ENCODE results near the gene PRMT7. TPM values are rescaled to one million over a fixed set of nuclear protein-coding genes. Genes with fewer than 3 reads are reported as not detected.

The PRMT7 gene
- polyA plus RNA-seq, 1 donor (not counting 4 experiments of a cell fraction or from before 2014, with no cell fraction given): 27.4 TPM

DNA sequence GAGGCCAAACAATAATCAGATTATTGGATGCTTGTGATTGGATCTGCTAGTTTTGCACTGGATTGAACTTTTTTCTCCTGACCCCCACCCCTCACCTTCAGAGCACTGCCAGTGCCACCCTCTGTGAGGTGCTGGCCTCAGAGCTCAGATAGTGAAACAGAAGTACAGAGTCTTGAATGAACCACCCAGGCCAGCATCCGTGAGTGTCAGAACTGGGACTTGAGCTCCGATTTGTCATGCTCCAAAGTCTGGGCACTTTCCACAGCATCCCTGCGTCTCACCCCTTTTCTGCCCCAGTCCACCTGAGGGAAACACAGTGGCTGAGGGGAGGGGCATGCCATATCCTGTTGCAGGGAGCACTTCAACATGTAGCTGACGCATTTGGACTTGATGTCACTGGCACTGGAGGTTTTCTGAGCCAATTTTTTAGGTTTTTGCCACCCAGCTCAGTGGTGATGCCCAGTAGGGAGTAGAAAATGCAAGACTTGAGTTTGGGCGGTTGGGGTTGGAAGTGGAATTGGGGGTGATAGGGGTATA, 90.2 kb downstream of the PRMT7 start:
- H3K27ac ChIP-seq (ENCODE audit: control insufficient read depth, insufficient read depth, low read length): no peak overlapping the region
- DNase-seq (ENCODE audit: low read depth, low spot score) (no peak), FAIRE-seq (no peak)
- no peaks in the 10 kb centered on the region for H3K9me3 ChIP-seq (ENCODE audit: control insufficient read depth, low read depth, low read length)
- no peak for TF ChIP-seq CTCF (optimal IDR thresholded peaks at IDR 0.05 in 1 of 3, IDR thresholded peaks at IDR 0.05 in 1 of 3, conservative IDR thresholded peaks at IDR 0.05 in 1 of 3; ENCODE audit: extremely low read depth in 1 of 3, insufficient read depth in 2 of 3, low read length in 3 of 3)
- TF ChIP-seq EZH2 (IDR thresholded peaks at IDR 0.05; ENCODE audit: low read length): no peak
- no peak overlapping the region for H3K9ac ChIP-seq (ENCODE audit: control insufficient read depth, extremely low read depth, insufficient read depth, low read length)
- no peak overlapping the region for H2AFZ ChIP-seq (ENCODE audit: control insufficient read depth, low read length)
- no peaks in the 10 kb centered on the region for H4K20me1 ChIP-seq (ENCODE audit: control insufficient read depth, extremely low read depth, insufficient read depth, low read length)
- H3K36me3 ChIP-seq (ENCODE audit: control insufficient read depth in 2 of 2, extremely low read depth in 1 of 2, insufficient read depth in 2 of 2, low read length in 2 of 2): no peaks in the 10 kb centered on the region
- H3K4me2 ChIP-seq (ENCODE audit: control insufficient read depth, extremely low read depth, insufficient read depth, low read depth, low read length): no peak overlapping the region
- no peaks in the 10 kb centered on the region for H3K4me1 ChIP-seq (ENCODE audit: control insufficient read depth, extremely low read depth, insufficient read depth, low read length)
- no peak overlapping the region for H3K4me3 ChIP-seq (ENCODE audit: control insufficient read depth in 2 of 3, extremely low read depth in 1 of 3, insufficient read depth in 2 of 3, low read depth in 1 of 3, low read length in 3 of 3)
- H3K9me1 ChIP-seq (ENCODE audit: control insufficient read depth, extremely low read depth, insufficient read depth, low read length): no peaks in the 10 kb centered on the region
- H3K27me3 ChIP-seq (ENCODE audit: control insufficient read depth, extremely low read depth, insufficient read depth, low read length): peaks cover 13% of the 10 kb centered on the region
- H3K79me2 ChIP-seq (ENCODE audit: control insufficient read depth, insufficient read depth, low read length): no peaks in the 10 kb centered on the region
- dilution Hi-C loops (cut with MboI; ENCODE audit: extremely low pct_ligation_motif_present, low sequenced_read_pairs): no loop called here

- no peaks in the 10 kb centered on the region for H3K4me1 ChIP-seq (ENCODE audit: control insufficient read depth, extremely low read depth, insufficient read depth, low read length)
- no peaks in the 10 kb centered on the region for H4K20me1 ChIP-seq (ENCODE audit: control insufficient read depth, extremely low read depth, insufficient read depth, low read length)
- peaks cover 22% of the 10 kb centered on the region for H3K27me3 ChIP-seq (ENCODE audit: control insufficient read depth, extremely low read depth, insufficient read depth, low read length)
- H3K9ac ChIP-seq (ENCODE audit: control insufficient read depth, extremely low read depth, insufficient read depth, low read length): no peak overlapping the region
- FAIRE-seq: no peak
- no peak overlapping the region for H3K4me2 ChIP-seq (ENCODE audit: control insufficient read depth, extremely low read depth, insufficient read depth, low read depth, low read length)
- no peaks in the 10 kb centered on the region for H3K36me3 ChIP-seq (ENCODE audit: control insufficient read depth in 2 of 2, extremely low read depth in 1 of 2, insufficient read depth in 2 of 2, low read length in 2 of 2)
- dilution Hi-C loops (cut with MboI; ENCODE audit: extremely low pct_ligation_motif_present, low sequenced_read_pairs): no loop called here
- H3K4me3 ChIP-seq (ENCODE audit: control insufficient read depth in 2 of 3, extremely low read depth in 1 of 3, insufficient read depth in 2 of 3, low read depth in 1 of 3, low read length in 3 of 3): no peak overlapping the region
- TF ChIP-seq EZH2 (IDR thresholded peaks at IDR 0.05; ENCODE audit: low read length): no peak
- TF ChIP-seq CTCF (optimal IDR thresholded peaks at IDR 0.05 in 1 of 3, IDR thresholded peaks at IDR 0.05 in 1 of 3, conservative IDR thresholded peaks at IDR 0.05 in 1 of 3; ENCODE audit: extremely low read depth in 1 of 3, insufficient read depth in 2 of 3, low read length in 3 of 3): no peak
- no peaks in the 10 kb centered on the region for H3K79me2 ChIP-seq (ENCODE audit: control insufficient read depth, insufficient read depth, low read length)
- H3K9me3 ChIP-seq (ENCODE audit: control insufficient read depth, low read depth, low read length): no peaks in the 10 kb centered on the region
- DNase-seq (ENCODE audit: low read depth, low spot score): no peak
- no peak overlapping the region for H2AFZ ChIP-seq (ENCODE audit: control insufficient read depth, low read length)
- H3K9me1 ChIP-seq (ENCODE audit: control insufficient read depth, extremely low read depth, insufficient read depth, low read length): no peaks in the 10 kb centered on the region
- no peak overlapping the region for H3K27ac ChIP-seq (ENCODE audit: control insufficient read depth, insufficient read depth, low read length)
Measured at GRCh38 chr16:68401871-68402747, 91.3 kb downstream of the PRMT7 start.

Data from keratinocyte (primary cell).